Measurements from ENCODE around the gene SLC16A10.

DNA sequence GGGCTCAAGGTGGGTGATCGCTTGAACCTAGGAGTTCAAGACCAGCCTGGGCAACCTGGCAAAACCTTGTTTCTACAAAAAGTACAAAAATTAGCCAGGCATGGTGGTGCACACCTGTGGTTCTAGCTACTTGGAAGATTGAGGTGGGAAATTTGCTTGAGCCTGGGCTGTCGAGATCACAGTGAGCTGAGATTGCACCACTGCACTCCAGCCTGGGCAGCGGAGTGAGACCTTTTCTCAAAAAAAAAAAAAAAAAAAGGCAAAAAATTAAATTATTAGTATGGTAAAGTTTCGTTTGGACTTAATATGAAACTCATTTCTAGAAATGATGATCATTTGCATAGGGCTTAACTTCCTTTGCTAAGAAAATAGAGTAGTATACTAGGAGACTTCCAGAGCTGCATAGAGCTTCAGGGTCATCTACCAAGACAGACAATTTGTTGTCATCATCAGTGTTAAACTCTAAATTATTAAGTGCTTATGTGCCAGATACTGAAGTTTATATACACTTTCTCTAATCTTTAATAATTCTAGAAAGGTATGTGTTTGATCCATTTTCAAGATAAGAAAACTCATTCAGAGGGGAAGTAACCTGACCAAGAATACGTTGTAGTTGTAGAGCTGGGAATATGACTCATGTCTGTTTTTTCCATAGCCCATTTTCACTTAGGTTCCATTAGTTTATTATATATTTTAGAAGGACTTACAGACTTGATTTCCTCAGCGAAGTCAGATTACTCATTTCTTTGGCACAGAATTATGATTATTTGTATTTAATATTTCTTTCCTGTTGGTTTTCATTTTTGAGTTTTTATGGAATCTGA is 84.5 kb downstream of the SLC16A10 start:
- TF ChIP-seq, protein P1, sequence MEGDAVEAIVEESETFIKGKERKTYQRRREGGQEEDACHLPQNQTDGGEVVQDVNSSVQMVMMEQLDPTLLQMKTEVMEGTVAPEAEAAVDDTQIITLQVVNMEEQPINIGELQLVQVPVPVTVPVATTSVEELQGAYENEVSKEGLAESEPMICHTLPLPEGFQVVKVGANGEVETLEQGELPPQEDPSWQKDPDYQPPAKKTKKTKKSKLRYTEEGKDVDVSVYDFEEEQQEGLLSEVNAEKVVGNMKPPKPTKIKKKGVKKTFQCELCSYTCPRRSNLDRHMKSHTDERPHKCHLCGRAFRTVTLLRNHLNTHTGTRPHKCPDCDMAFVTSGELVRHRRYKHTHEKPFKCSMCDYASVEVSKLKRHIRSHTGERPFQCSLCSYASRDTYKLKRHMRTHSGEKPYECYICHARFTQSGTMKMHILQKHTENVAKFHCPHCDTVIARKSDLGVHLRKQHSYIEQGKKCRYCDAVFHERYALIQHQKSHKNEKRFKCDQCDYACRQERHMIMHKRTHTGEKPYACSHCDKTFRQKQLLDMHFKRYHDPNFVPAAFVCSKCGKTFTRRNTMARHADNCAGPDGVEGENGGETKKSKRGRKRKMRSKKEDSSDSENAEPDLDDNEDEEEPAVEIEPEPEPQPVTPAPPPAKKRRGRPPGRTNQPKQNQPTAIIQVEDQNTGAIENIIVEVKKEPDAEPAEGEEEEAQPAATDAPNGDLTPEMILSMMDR (IDR thresholded peaks at IDR 0.05): no peak
- no peak for TF ChIP-seq POLR2A (IDR thresholded peaks at IDR 0.05)

Measured in lower leg skin (tissue), 3 donors.